ENCODE measurements around the gene TRMT44.
"Not testable (repeated sequence)": the region's sequence is repeated elsewhere in the genome, so short reads cannot be mapped to it uniquely, and the experiment has no call there.

The TRMT44 gene

GRCh38 chr4:8412288-8412687 lies 28.3 kb upstream of the TRMT44 start:
- Histone ChIP-seq H3K27me3 (no peaks in the 10 kb centered on the region), H3K27ac (no peak overlapping the region)

GRCh38 chr4:8414377-8414776 lies 26.2 kb upstream of the TRMT44 start:
- no peak overlapping the region for H3K27ac ChIP-seq
- no peak overlapping the region for H3K4me3 ChIP-seq (ENCODE audit: low read depth in 1 of 2, low read length in 1 of 2)
- H3K27me3 ChIP-seq, result no peaks in the 10 kb centered on the region
- H3K9me3 ChIP-seq, result no peaks in the 10 kb centered on the region
- peaks cover 37% of the 10 kb centered on the region for H3K36me3 ChIP-seq
- peaks cover 9 to 11% of the 10 kb centered on the region in 2 experiments for H3K4me1 ChIP-seq (ENCODE audit: control insufficient read depth in 1 of 2, insufficient read depth in 1 of 2, low read depth in 1 of 2, low read length in 1 of 2)
- no peak for TF ChIP-seq CTCF (IDR thresholded peaks at IDR 0.05)

More at GRCh38 chr4:8412288-8412687, 28.3 kb upstream of the TRMT44 start:
- H3K4me3 ChIP-seq (ENCODE audit: low read depth in 1 of 2, low read length in 1 of 2), result no peak overlapping the region
- H3K9me3 ChIP-seq, result no peaks in the 10 kb centered on the region
- peaks cover 0 to 3% of the 10 kb centered on the region in 2 experiments for H3K4me1 ChIP-seq (ENCODE audit: control insufficient read depth in 1 of 2, insufficient read depth in 1 of 2, low read depth in 1 of 2, low read length in 1 of 2)
- peaks cover 53% of the 10 kb centered on the region for H3K36me3 ChIP-seq
- TF ChIP-seq CTCF (IDR thresholded peaks at IDR 0.05), result no peak

GRCh38 chr4:8417071-8417614 lies 23.4 kb upstream of the TRMT44 start:
- H3K9me3 ChIP-seq, result no peaks in the 10 kb centered on the region
- no peak overlapping the region for H3K27ac ChIP-seq
- peaks cover 24% of the 10 kb centered on the region in 2 experiments for H3K4me1 ChIP-seq (ENCODE audit: control insufficient read depth in 1 of 2, insufficient read depth in 1 of 2, low read depth in 1 of 2, low read length in 1 of 2)
- TF ChIP-seq CTCF (IDR thresholded peaks at IDR 0.05), result no peak
- no peaks in the 10 kb centered on the region for H3K27me3 ChIP-seq
- H3K36me3 ChIP-seq, result peaks cover 29% of the 10 kb centered on the region
- H3K4me3 ChIP-seq (ENCODE audit: low read depth in 1 of 2, low read length in 1 of 2), result no peak overlapping the region

GRCh38 chr4:8419222-8420041 lies 21.1 kb upstream of the TRMT44 start:
- Histone ChIP-seq H3K9me3 (no peaks in the 10 kb centered on the region), H3K4me3 (ENCODE audit: low read depth in 1 of 2, low read length in 1 of 2) (peak overlapping the region; percentile 24 to 33), H3K27me3 (no peaks in the 10 kb centered on the region), H3K27ac (peak overlapping the region; percentile 73), H3K4me1 (ENCODE audit: control insufficient read depth in 1 of 2, insufficient read depth in 1 of 2, low read depth in 1 of 2, low read length in 1 of 2) (peaks cover 24% of the 10 kb centered on the region in 2 experiments), H3K36me3 (peaks cover 15% of the 10 kb centered on the region)
- no peak for TF ChIP-seq CTCF (IDR thresholded peaks at IDR 0.05)

- not testable (repeated sequence) for H3K9me3 ChIP-seq; H3K36me3 ChIP-seq; H3K4me3 ChIP-seq (ENCODE audit: low read depth in 1 of 2, low read length in 1 of 2); H3K27me3 ChIP-seq
- Histone ChIP-seq H3K4me1 (ENCODE audit: control insufficient read depth in 1 of 2, insufficient read depth in 1 of 2, low read depth in 1 of 2, low read length in 1 of 2) (peaks cover 24% of the 10 kb centered on the region in 2 experiments), H3K27ac (peak overlapping the region; percentile 73)
These were observed 20.4 kb upstream of the TRMT44 start for GRCh38 chr4:8420151-8420550.

- no peaks in the 10 kb centered on the region for H3K36me3 ChIP-seq
- H3K27ac ChIP-seq, result no peak overlapping the region
- no peak for TF ChIP-seq CTCF (IDR thresholded peaks at IDR 0.05)
- H3K9me3 ChIP-seq, result no peaks in the 10 kb centered on the region
- no peaks in the 10 kb centered on the region for H3K27me3 ChIP-seq
- peaks cover 25 to 27% of the 10 kb centered on the region in 2 experiments for H3K4me1 ChIP-seq (ENCODE audit: control insufficient read depth in 1 of 2, insufficient read depth in 1 of 2, low read depth in 1 of 2, low read length in 1 of 2)
- H3K4me3 ChIP-seq (ENCODE audit: low read depth in 1 of 2, low read length in 1 of 2), result no peak overlapping the region
These were observed 18.2 kb upstream of the TRMT44 start for GRCh38 chr4:8422327-8422726.
